HL-60/S4 (cell line): ENCODE measurements around the gene MCHR1.
"Not testable (repeated sequence)": the region's sequence is repeated elsewhere in the genome, so short reads cannot be mapped to it uniquely, and the experiment has no call there.

ENCODE experiments used
- in situ Hi-C: fragments of 300-500 bp; cut with MboI; formaldehyde crosslinking; loops from 2 replicates; pipeline ENCODE4 v1.14.3; 2022; ENCODE audit warnings: low sequenced_read_pairs

MCHR1 gene

DNA sequence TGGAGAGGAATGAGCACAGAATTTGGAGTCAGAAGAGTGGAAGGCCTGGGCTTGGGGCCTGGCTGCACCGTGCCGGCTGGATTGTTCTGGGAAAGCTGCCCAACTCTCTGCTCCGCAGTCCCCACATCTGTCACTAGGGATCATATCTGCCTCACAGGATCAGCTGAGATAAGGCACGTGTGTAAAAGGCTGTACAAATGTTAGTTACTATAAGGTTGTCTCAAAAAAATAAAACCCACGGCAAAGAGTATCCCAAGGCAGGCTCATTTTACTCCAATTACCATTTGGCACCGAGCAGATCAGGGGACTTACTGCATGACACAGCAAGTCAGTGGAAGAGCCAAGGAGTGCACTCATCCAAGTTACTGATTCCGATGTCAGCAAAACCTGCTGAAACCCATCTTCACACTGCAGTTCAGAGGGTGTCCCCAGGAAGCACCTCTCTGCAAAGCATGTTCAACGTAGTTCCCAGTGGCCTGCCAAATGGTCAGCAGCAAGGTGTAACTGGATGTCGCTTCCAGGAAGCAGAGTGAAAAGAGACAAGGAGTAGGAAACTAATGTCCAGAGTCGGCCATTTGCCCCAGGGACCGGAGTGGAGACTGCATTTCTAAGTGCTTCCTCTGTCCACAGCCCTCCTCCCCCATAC, 24.6 kb upstream of the MCHR1 start:
- in situ Hi-C loops: no loop called here

DNA sequence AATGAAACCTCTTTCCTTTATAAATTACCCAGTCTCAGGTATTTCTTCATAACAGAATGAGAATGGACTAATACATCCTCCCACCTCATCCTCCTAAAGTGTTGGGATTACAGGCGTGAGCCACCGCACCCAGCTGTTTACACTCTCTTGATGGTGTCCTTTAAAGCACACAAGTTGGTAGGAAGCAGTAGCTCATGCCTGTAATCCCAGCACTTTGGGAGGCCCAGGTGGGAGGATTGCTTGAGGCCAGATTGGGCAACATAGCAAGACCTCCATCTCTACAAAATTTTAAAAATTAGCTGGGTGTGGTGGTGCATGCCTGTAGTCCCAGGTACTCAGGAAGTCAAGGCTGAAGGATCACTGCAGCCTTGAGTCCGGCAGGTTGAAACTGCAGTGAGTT, 23.3 kb upstream of the MCHR1 start:
- in situ Hi-C loops: not testable (repeated sequence)

DNA sequence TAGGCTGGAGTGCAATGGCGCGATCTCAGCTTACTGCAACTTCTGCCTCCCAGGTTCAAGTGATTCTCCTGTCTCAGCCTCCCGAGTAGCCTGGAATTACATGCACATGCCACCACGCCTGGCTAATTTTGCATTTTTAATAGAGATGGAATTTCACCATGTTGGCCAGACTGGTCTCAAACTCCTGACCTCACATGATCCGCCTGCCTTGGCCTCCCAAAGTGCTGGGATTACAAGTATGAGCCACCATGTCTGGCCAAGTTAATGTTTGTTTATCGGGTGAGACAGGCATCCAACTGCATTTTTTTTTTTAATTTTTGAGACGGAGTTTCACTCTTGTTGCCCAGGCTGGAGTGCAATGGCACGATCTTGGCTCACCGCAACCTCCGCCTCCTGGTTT, 22.6 kb upstream of the MCHR1 start:
- in situ Hi-C loops: not testable (repeated sequence)

DNA sequence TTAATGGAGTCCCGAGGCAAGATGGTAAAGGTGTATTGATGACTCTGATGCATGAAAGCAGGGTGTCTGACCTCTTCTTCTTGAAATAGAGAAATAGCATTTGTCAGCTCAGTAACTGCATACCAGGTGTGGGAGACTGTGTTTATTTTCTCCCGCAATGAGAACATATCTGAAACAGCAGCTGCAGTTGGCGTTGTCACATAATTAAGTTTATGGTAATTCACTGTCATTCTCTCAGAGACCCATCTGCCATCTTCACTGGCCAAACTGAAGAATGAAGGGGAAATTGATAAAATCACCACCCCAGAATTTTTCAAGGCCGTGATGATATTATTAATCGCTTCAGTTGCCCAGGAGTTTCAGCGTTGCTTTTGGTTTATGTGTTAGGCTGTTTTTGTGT, 20.1 kb upstream of the MCHR1 start:
- in situ Hi-C loops: no loop called here

DNA sequence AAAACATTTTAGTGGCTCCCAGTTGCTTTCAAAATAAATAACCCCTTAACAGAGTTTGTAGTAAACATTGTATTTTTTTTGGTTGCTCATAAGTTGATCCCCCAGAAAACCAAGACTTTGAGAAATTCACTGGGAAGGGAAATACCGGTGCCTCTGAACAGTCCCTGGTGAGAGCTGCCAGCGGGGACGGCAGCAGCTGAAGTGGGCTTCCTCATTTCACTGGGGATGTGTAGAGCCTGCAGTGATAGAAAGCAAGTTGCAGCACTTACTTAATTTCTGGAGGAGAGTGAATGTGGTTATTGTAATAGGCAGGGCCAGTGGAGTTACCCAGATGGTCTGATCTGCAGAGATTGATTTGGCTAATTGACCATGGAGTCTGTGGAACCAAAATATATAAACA, 18.6 kb upstream of the MCHR1 start:
- in situ Hi-C loops: no loop called here

DNA sequence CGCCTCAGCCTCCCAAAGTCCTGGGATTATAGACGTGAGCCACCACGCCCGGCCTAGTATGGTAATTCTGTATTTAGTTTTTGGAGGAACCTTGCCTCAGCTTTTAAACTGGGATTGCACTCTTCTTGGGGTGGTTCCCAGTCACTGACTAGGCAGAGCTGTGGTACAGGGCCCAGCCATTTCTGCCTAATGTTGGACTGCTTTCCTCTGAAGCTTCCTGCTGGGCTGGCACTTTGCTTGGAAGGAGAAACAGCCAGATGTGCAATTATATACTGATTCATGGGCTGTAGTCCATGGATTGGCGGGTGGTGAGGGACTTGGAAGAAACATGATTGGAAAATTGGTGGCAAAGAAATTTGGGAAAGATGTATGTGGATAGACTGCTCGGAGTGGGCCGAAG, 17.6 kb upstream of the MCHR1 start:
- in situ Hi-C loops: no loop called here

DNA sequence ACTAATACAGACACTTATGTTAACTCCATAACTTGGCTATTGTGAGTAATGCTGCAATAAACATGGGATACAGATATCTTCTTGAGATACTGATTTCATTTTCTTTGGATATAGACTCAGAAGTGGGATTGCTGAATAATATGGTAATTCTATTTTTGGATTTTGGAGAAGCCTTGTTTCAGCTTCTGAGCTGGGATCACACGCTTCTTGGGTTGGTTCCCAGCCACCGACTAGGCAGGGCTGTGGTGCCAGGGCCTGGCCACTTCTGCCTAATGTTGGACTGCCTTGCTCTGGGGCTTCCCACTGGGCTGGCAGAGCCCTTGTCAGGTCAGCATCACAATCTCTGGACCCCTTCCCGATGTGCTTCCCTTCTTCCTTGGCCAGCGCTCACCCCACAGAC, 14.0 kb upstream of the MCHR1 start:
- in situ Hi-C loops: no loop called here

DNA sequence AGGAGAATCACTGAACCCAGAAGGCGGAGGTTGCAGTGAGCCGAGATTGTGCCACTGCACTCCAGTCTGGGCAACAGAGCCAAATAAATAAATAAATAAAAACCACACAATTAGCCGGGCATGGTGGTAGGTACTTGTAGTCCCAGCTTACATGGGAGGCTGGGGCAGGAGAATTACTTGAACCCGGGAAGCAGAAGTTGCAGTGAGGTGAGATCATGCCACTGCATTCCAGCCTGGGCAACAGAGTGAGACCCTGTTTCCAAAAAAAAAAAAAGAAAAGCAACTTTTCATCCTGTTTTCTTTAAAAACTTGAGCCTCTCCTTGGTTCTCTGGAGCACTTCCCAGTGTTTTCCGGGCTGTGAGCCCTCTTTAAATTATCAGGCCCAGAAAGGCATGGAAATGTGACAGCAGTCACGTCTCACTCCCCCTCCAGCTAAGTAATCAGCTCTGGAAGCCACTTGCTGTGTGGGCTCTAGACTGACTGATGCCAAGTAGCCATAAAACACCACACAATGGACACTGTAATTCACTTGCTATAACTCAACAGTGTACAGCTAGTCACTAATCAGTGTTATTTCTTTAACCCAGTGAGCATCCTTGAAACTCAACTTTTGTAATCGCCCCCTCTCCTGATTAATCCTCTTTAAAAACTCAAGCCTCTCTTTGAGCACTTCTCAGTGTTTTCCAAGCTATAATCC, 13.0 kb upstream of the MCHR1 start:
- in situ Hi-C loops: no loop called here

DNA sequence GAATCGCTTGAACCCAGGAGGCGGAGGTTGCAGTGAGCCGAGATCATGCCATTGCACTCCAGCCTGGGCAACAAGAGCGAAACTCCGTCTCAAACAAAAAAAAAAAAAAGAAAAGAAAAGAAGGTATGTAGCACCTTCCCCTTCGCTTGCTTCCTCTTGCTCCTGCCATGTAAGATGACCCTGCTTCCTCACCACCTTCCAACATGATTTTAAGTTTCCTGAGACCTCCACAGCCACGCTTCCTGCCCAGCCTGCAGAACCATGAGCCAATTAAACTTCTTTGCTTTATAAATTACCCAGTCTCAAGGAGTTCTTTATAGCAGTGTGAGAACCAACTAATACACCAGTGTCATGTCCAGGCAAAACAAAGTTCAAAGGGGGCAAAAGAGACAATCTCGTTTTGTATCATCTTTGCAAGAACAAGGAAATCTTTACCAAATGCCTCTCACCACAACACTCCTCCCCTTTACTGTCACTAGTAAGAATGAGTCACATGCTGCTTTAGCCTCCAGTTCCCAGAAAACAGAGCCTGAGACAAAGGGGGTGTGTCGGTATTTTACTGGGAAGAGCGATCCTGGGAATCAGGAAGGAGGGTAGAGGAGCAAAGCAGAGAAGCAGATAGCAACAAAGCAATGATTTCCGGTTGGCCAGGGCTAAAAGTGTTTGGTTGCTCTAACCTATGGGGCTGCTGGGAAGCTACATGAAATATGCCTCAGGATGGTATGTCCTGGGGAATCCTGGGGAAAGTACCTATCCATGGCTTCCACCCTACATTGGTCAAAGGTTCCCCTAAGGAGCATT, 10.5 kb upstream of the MCHR1 start:
- in situ Hi-C loops: no loop called here

DNA sequence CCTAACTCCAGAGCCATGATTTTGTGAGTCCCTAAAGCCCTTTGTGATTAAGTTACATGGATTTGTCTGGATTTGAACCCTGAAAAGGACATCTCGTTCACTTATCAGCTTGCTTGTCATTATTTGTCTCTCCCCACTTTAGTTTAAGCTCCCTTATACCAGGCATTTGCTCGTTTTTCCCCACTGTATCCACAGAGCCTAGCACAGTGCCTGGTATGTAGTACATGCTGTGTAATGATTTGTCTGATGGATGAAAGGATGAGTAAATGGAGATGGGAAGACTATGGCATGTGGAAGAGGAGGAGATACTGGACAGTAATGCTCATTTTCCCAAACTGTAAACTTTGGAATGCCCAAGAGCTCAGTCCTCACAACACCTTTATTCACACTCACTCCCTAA, 9.2 kb upstream of the MCHR1 start:
- in situ Hi-C loops: no loop called here

DNA sequence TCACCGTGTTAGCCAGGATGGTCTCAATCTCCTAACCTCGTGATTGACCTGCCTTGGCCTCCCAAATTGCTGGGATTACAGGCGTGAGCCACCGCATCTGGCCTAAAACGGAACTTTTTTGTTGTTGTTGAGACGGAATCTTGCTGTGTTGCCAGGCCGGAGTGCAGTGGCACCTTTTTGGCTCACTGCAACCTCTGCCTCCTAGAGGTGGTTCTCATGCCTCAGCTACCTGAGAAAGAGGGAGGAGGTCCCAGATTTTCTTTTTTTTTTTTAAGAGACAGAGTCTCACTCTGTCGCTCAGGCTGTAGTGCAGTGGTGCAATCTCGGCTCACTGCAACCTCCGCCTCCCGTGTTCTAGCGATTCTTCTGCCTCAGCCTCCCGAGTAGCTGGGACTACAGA, 7.9 kb upstream of the MCHR1 start:
- in situ Hi-C loops: no loop called here

DNA sequence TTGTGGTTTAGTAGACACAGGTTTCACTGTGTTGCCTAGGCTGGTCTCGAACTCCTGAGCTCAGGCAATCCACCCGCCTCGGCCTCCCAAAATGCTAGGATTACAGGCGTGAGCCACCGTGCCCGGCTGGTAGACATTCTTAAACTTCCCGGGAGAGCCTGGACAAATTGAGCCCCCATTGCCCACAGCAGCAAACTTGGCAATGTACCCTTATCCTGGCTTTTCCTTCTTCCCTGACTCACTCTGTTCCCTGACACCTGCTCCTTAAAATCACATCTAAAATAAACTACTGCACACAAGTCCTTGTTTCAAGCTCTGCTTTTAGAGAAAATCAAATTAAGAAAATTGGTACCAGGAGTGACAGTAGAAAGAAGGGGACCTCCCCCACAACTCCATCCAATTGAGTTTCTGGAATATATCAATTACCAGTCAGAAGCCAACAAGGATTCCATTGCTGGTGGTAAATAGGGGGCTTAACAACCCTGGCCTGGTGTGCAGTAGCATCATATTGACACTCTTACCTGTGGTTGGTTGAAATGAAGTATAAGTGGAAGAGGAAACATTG, 7.4 kb upstream of the MCHR1 start:
- in situ Hi-C loops: no loop called here

DNA sequence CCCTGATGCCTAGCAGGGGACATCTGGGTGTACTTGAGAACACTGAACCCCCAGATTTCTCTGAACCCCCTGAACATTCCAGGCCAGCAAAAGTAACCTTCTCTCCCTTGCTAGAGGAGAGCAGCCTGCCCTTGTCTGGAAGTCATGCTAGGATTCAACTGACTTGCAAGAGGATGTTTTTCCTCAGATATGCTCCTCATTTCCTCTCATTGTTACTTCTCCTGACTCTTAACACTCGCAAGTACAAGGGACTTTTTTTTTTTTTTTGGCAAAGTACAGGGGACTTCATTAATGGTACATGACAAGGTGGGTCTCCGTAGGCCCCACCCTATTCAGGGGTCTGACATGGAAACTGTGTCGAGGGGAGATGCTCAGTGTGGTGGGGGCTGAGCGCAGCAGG, 6.3 kb upstream of the MCHR1 start:
- in situ Hi-C loops: no loop called here

DNA sequence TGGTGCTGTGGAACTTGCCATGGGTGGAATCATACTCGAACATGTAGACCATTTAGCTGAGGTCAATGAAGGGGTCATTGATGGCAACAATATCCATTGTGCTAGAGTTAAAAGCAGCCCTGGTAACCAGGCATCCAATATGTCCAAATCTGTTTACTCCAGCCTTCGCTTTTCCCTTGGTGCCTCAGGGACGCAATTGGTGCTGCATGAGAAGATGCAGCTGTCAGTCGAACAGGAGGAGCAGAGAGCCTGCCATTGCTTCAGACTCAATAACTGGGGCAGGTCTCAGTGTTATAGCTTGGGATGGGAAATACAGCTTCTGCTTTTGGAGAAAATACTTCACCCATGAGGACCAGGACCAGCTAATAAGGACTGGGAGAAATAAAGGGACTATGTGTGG, 5.0 kb upstream of the MCHR1 start:
- in situ Hi-C loops: no loop called here

DNA sequence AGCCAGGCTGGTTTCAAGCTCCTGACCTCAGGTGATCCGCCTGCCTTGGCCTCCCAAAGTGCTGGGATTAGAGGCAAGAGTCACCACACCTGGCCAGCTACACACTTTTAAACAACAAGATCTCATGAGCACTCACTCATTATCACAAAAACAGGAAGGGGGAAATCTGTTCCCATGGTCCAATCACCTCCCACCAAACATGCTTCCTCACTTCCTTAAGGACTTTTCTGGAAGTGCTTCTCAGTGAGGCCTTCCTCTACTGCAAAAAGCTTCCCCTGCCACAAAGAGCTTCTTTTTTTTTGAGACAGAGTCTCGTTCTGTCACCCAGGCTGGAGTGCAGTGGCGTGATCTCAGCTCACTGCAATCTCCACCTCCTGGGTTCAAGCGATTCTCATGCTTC, 3.1 kb upstream of the MCHR1 start:
- in situ Hi-C loops: not testable (repeated sequence)

DNA sequence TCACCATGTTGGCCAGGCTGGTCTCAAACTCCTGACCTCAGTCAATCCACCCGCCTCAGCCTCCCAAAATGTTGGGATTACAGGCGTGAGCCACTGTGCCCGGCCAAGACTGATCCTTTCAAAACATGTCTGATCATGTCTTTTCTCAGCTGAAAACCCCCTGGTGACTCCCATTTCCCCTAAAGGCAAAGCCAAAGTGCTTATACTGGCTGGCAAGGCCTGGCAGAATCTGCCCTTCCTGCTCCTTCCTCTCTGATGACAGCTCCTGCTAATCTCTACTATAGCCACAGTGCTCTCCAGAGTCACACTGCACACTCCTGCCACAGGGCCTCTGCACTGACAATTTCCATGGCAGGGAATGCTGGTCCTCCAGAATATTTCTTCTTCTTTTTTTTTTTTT, 2.6 kb upstream of the MCHR1 start:
- in situ Hi-C loops: no loop called here

DNA sequence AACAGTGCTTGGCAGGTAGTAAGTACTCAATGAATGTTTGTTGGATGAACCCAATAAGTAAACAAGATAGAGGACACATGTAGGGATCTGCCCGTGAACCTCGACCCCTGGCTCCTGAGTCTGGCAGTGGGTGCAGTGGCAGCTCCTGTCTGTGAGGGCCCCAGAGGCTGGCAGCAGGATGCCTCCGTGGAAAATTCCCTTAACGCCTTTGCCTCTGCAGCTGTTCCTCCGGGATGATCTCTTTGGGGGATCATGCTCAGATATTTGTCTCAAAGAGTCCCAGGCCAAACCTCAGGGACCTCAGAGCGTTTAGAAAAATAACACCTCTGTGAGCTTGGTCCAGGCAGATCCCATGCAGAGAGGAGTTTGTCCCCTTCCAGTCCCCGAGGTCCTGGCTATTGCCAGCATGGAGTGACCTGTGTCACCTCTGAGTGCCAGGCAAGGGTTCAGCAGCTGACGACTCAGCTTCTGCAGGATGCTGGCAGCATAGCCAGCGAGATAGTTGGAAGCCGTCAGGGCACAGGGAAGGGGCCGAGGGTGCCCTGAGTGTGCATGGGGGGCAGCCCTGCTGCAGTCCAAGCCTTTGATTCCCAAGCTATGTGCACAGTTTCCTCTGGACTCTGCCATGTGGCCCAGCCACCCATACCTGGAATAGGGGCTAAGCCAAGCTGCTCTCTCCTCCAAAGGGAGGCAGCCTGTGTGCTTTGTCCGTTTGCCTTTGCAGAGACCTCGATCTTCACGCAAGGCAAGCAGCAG, 613 bp upstream of the MCHR1 start:
- in situ Hi-C loops: no loop called here

DNA sequence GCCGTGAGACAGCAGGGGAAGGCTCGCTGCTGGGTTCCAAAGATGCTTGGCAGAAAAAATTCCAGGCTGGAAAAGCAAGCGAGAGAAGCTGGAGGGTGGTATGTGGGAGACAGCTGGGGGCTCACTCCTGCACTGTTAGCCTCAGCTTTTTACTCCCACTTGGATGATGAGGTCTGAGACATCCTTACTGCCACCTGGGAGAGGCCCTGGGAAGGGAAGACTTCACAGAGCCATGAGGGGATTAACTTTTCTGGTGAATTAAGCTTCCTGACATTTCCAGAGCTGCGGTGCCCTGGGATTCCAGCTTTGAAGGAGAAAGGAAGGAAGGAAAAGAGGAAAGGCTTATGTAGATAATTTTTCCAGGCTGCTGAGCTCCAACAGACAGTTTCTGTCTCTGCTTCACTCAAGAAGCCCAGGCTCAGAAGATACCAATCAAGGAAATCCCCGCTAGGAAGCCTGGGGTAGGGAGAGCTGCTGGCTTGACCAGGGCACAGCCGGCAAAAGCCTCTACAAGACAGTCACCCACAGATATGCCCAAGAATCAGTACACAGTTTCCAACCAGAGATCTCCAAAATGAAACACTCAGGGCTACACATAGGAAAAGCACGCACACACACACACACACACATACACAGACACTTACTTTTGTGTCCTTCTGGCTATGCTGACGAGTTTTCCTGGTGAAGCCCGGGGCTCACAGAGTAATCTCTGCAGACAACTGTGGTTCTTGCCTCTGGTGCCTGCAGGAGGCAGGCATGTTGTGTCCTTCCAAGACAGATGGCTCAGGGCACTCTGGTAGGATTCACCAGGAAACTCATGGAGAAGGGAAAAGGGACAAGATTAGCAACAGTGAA, 907 bp downstream of the MCHR1 start:
- in situ Hi-C loops: no loop called here

DNA sequence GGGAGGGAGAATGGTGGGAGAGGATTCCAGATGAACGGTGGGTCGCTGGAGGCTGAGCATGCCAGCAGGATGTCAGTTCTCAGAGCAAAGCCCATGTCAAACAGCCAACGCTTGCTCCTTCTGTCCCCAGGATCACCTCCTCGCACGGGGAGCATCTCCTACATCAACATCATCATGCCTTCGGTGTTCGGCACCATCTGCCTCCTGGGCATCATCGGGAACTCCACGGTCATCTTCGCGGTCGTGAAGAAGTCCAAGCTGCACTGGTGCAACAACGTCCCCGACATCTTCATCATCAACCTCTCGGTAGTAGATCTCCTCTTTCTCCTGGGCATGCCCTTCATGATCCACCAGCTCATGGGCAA, 1.5 kb downstream of the MCHR1 start:
- in situ Hi-C loops: no loop called here

DNA sequence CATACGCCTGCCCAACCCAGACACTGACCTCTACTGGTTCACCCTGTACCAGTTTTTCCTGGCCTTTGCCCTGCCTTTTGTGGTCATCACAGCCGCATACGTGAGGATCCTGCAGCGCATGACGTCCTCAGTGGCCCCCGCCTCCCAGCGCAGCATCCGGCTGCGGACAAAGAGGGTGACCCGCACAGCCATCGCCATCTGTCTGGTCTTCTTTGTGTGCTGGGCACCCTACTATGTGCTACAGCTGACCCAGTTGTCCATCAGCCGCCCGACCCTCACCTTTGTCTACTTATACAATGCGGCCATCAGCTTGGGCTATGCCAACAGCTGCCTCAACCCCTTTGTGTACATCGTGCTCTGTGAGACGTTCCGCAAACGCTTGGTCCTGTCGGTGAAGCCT, 2.2 kb downstream of the MCHR1 start:
- in situ Hi-C loops: no loop called here
